Progenitor cell of endocrine pancreas (in vitro differentiated cells): Measurements from ENCODE around the gene CFAP74. TPM values are rescaled to one million over a fixed set of nuclear protein-coding genes. Genes with fewer than 3 reads are reported as not detected.

Experiments used
- DNase-seq: peaks from one replicate; pipeline ENCODE4 v3.0.0; 2021; ENCODE audit warnings: low spot score; ENCODE audit not compliant: unreplicated experiment
- H3K27ac Mint-ChIP-seq: 2 replicates; pipeline ENCODE4 v1.8.0; 2021; ENCODE audit warnings: mild to moderate bottlenecking, moderate library complexity, mixed read lengths
- H3K27me3 Mint-ChIP-seq: 2 replicates; pipeline ENCODE4 v1.8.0; 2021; ENCODE audit warnings: mixed read lengths
- H3K36me3 Mint-ChIP-seq: 2 replicates; pipeline ENCODE4 v1.8.0; 2022; ENCODE audit warnings: mixed read lengths; ENCODE audit not compliant: insufficient read depth
- H3K4me1 Mint-ChIP-seq: 2 replicates; pipeline ENCODE4 v1.8.0; 2021; ENCODE audit warnings: low read depth, mixed read lengths
- H3K4me3 Mint-ChIP-seq: 2 replicates; pipeline ENCODE4 v1.8.0; 2021; ENCODE audit warnings: low read depth, mild to moderate bottlenecking, moderate library complexity, mixed read lengths
- H3K9me3 Mint-ChIP-seq: 2 replicates; pipeline ENCODE4 v1.8.0; 2021; ENCODE audit warnings: low read depth, mixed read lengths
- total RNA-seq: library from RNA; stranded (reverse); gene quantifications from 2 replicates; pipeline ENCODE4 v1.2.1, GENCODE V29; 2021
- TF ChIP-seq, protein P1 (sequence below): fragments of 200-600 bp; sonication (generic); IDR thresholded peaks from one replicate; pipeline ENCODE4 v1.5.0; 2021; ENCODE audit warnings: antibody characterized with exemption, mild to moderate bottlenecking; ENCODE audit not compliant: unreplicated experiment

CFAP74 gene
- total RNA-seq, 1 donor from 2014 or later, result 0.93 TPM

DNA sequence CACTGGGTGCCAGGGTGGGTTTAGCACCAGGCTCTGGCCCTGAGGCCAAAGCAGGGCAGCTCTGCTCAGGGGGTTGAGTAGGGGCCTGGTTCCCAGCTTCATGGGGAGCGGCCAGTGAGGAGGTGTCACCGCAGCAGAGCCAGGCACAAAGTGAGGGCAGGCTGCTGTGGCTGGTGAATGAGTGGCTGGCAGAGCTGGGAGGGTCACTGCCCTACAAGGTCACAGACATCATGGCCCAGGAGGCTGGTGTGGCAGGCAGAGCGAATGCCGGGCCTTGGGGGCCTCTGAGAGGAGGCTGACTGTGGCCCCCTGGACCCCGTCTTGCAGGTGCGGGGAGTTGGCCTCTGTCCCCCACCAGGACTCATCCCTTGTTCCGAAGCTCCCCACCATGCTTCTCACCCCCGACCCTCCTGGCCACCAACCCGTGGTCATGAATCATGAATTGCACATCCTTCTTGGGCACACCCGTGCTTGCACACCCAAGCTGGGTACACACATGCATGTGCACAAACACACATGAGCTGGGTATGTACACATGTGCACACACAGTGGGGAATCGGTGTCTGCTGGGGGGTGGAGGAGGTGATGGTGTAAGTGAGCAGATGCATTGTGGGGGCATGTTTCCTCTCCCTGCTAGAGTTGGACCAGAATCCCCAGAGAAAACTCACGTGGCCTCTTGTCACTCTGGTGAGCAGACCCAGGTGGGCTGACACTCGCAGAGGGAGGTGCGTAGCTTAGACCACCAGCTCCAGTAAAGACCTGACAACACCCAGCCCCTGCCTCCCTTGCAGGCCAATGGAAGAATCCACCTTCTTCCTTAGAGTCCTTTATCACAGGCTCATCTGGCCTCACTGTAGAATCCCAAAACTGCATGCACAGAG, 107.9 kb downstream of the CFAP74 start:
- no peak for DNase-seq
- Mint-ChIP-seq H3K9me3 (no peaks in the 10 kb centered on the region), H3K4me1 (peaks cover 16% of the 10 kb centered on the region), H3K4me3 (no peak overlapping the region), H3K27me3 (peaks cover 12% of the 10 kb centered on the region), H3K27ac (no peak overlapping the region), H3K36me3 (no peaks in the 10 kb centered on the region)
- TF ChIP-seq, protein P1, sequence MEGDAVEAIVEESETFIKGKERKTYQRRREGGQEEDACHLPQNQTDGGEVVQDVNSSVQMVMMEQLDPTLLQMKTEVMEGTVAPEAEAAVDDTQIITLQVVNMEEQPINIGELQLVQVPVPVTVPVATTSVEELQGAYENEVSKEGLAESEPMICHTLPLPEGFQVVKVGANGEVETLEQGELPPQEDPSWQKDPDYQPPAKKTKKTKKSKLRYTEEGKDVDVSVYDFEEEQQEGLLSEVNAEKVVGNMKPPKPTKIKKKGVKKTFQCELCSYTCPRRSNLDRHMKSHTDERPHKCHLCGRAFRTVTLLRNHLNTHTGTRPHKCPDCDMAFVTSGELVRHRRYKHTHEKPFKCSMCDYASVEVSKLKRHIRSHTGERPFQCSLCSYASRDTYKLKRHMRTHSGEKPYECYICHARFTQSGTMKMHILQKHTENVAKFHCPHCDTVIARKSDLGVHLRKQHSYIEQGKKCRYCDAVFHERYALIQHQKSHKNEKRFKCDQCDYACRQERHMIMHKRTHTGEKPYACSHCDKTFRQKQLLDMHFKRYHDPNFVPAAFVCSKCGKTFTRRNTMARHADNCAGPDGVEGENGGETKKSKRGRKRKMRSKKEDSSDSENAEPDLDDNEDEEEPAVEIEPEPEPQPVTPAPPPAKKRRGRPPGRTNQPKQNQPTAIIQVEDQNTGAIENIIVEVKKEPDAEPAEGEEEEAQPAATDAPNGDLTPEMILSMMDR, result no peak

DNA sequence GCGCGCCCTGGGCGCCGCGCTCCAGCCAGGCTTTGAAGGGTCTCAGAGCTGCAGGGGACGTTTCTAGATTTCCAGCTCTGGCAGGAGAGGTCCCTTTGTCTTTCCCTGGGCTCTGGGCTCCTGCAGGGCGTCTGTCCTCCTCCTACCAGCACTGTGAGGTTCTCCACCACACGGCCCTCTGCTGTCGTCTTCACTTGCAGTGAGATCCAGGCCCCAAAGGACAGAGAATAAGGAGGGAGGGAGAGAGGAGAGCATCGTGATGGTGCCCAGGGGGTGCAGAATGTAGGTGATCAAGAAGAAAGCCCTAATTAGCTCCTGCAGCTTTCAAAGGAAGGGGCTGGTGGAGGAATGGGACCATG, 108.5 kb downstream of the CFAP74 start:
- peaks cover 12% of the 10 kb centered on the region for H3K27me3 Mint-ChIP-seq
- H3K4me3 Mint-ChIP-seq, result peak overlapping the region; percentile 45
- no peaks in the 10 kb centered on the region for H3K36me3 Mint-ChIP-seq
- DNase-seq, result no peak
- peaks cover 16% of the 10 kb centered on the region for H3K4me1 Mint-ChIP-seq
- H3K9me3 Mint-ChIP-seq, result no peaks in the 10 kb centered on the region
- TF ChIP-seq, protein P1, result no peak
- H3K27ac Mint-ChIP-seq, result peak overlapping the region; percentile 11

DNA sequence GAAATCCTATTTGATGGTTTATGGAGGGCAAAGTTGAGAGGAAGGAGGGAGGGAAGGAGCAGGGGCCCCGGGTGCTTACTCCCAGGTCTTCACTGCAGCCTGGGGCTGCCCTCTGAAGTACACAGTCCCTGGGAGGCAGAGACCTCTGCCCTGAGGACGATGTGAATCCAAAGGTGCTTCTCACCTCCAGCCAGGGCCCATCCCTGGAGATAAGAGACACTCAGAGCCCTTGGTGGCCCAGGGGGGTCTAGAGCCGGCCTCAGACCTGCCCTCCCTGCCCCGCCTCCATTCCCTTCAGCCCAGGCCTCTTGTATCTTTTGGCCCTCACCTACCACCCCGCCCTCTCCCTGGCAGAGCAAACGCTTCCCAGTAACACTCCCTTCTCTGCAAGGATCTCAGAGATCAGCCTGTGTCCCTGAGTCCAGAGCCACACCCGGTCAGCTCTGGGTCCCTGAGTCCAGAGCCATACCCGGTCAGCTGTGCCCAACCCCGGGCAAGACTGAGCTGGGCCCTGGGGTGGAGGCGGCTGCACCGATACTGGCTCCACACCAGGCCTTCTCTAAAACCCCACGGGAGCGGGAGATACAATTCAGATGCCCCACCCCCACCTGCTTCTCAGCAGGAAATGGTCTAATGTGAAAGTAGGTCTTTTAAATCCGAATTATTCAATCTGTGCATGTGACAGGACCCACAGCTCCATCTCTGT, 109.1 kb downstream of the CFAP74 start:
- Mint-ChIP-seq H3K4me1 (peaks cover 16% of the 10 kb centered on the region), H3K36me3 (no peaks in the 10 kb centered on the region), H3K27me3 (peaks cover 12% of the 10 kb centered on the region), H3K27ac (peak overlapping the region; percentile 80), H3K4me3 (peak overlapping the region; percentile 45), H3K9me3 (no peaks in the 10 kb centered on the region)
- TF ChIP-seq, protein P1, result no peak
- DNase-seq, result no peak

DNA sequence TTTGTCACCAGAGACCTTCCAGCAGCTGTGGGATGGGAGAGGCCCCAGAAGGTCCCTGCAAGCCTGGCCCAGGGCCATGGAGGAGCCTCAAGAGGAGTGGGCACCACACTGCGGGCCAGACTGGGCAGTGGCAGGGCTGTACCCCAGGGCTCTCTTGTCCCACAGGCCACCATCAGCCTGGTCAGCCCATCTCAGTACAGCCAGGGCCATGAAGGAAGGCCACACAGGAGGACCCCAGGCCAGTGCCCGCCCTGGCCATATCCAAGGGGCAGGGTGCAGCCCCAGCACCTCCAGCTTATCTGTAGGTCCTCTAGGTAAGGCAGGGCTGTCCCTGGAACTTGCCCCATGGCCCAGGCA, 109.6 kb downstream of the CFAP74 start:
- H3K36me3 Mint-ChIP-seq, result peaks cover 2% of the 10 kb centered on the region
- no peak for DNase-seq
- H3K4me3 Mint-ChIP-seq, result no peak overlapping the region
- H3K27ac Mint-ChIP-seq, result no peak overlapping the region
- H3K4me1 Mint-ChIP-seq, result peaks cover 19% of the 10 kb centered on the region
- TF ChIP-seq, protein P1, result no peak
- peaks cover 12% of the 10 kb centered on the region for H3K27me3 Mint-ChIP-seq
- H3K9me3 Mint-ChIP-seq, result no peaks in the 10 kb centered on the region

DNA sequence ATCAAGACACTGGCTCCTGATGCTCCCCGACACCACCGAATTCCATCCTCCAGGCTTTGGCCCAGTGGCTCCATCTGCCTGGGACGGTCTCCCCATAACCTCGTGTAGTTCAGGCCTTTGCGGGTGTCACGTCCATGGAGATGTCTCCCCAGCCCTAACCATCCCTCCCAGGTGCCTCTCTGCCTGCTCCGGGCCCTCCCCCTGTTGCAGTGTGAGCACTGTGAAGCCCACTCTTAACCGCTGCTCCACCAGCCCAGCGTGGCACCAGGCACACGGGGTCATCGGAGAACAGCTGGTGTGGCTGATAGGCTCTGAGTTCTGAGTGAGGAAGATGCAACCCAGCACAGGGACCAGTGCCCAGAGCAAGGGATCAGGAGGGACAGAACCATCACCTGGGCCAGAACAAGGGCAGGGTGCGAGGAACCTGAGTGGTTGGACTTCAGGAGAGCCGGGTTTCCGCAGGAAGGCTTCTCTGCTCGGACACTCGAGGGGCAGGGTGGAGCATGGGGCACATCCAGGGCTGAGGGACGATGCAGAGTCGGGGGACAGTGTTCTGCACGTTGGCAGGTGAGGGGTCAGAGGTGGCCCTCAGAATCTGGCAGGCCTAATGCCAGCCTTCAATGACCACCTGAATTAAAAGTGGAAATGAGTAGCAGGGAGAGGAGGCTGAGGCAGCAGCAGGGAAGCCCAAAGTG, 110.1 kb downstream of the CFAP74 start:
- DNase-seq, result no peak
- TF ChIP-seq, protein P1, result no peak
- Mint-ChIP-seq H3K4me3 (peak overlapping the region; percentile 33), H3K9me3 (no peaks in the 10 kb centered on the region), H3K27ac (peak overlapping the region; percentile 80), H3K36me3 (peaks cover 2% of the 10 kb centered on the region), H3K4me1 (peaks cover 23% of the 10 kb centered on the region), H3K27me3 (peaks cover 12% of the 10 kb centered on the region)
